ENCODE measurements around the gene TP53TG3B.
"Not testable (repeated sequence)": the region's sequence is repeated elsewhere in the genome, so short reads cannot be mapped to it uniquely, and the experiment has no call there.

TP53TG3B gene, protein sequence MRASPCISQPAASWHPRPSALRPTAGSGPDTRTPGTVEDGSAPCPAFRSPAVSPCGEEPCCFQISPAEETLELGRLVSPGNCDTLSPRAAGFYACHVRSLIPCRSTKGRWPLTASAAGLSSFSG
- total RNA-seq: 0 reads per million in 4 donors

DNA sequence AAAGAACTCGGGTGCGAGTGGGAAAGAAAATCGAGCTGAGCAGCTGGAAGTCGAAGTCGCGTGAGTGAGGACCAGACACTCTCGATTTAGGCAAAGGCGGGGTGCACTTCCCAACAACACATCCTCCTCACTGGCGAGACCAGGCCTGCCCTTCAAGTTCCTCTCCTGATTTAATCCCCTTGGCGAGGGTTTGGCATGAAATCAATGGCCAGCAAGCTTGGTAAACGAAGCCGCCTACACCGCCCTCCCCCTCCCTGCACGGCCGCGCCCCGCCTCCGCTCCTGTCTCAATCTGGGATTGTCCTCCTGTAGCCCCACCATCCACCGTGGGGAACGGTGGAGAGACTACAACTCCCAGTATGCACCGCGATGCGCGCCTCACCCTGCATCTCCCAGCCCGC is at the start of gene TP53TG3B:
Gene TP53TG3B (plus strand): TSS at position 301 of the 400 bp plus-strand sequence. CDS start 68 bp downstream, at position 369.
- not testable (repeated sequence) for DNase-seq

DNA sequence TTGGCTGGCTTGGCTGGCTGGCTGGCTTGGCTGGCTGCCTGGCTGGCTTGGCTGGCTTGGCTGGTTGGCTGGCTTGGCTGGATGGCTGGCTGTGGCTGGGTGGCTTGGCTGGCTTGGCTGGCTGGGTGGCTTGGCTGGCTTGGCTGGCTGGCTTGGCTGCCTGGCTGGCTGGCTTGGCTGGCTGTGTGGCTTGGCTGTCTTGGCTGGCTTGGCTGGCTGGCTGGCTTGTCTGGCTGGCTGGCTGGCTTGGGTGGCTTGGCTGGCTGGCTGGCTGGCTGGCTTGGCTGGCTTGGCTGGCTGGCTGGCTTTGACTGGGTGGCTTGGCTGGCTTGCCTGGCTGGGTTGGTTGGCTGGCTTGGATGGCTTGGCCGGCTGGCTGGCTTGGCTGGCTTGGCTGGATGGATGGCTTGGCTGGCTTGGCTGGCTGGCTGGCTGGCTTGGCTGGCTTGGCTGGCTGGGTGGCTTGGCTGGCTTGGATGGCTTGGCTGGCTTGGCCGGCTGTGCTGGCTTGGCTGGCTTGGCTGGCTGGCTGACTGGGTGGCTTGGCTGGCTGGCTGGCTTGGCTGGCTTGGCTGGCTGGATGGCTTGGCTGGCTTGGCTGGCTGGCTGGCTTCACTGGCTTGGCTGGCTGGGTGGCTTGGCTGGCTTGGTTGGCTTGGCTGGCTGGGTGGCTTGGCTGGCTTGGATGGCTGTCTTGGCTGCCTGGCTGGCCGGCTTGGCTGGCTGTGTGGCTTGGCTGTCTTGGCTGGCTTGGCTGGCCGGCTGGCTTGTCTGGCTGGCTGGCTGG is 24.2 kb upstream of the TP53TG3B start:
- DNase-seq: peak in 4 of 5 donors; percentile 36 to 70 (median 44)

DNA sequence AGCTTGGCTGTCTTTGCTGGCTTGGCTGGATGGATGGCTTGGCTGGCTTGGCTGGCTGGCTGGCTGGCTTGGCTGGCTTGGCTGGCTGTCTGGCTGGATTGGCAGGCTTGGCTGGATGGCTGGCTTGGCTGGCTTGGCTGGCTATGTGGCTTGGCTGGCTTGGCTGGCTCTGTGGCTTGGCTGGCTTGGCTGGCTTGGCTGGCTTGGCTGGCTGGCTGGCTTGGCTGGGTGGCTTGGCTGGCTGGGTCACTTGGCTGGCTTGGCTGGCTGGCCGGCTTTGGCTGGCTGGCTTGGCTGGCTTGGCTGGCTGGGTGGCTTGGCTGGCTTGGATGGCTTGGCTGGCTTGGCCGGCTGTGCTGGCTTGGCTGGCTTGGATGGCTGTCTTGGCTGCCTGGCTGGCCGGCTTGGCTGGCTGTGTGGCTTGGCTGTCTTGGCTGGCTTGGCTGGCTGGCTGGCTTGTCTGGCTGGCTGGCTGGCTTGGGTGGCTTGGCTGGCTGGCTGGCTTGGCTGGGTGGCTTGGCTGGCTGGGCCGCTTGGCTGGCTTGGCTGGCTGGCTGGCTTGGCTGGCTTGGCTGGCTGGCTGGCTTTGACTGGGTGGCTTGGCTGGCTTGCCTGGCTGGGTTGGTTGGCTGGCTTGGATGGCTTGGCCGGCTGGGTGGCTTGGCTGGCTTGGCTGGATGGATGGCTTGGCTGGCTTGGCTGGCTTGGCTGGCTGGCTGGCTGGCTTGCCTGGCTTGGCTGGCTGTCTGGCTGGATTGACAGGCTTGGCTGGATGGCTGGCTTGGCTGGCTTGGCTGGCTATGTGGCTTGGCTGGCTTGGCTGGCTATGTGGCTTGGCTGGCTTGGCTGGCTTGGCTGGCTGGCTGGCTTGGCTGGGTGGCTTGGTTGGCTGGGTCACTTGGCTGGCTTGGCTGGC is 22.8 kb upstream of the TP53TG3B start:
- peak in 4 of 5 donors; percentile 23 to 68 (median 44) for DNase-seq

DNA sequence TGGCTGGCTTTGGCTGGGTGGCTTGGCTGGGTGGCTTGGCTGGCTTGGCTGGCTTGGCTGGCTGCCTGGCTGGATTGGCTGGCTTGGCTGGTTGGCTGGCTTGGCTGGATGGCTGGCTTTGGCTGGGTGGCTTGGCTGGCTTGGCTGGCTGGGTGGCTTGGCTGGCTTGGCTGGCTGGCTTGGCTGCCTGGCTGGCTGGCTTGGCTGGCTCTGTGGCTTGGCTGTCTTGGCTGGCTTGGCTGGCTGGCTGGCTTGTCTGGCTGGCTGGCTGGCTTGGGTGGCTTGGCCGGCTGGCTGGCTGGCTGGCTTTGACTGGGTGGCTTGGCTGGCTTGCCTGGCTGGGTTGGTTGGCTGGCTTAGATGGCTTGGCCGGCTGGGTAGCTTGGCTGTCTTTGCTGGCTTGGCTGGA is 22.1 kb upstream of the TP53TG3B start:
- peak in 4 of 5 donors; percentile 6 to 34 (median 22) for DNase-seq

DNA sequence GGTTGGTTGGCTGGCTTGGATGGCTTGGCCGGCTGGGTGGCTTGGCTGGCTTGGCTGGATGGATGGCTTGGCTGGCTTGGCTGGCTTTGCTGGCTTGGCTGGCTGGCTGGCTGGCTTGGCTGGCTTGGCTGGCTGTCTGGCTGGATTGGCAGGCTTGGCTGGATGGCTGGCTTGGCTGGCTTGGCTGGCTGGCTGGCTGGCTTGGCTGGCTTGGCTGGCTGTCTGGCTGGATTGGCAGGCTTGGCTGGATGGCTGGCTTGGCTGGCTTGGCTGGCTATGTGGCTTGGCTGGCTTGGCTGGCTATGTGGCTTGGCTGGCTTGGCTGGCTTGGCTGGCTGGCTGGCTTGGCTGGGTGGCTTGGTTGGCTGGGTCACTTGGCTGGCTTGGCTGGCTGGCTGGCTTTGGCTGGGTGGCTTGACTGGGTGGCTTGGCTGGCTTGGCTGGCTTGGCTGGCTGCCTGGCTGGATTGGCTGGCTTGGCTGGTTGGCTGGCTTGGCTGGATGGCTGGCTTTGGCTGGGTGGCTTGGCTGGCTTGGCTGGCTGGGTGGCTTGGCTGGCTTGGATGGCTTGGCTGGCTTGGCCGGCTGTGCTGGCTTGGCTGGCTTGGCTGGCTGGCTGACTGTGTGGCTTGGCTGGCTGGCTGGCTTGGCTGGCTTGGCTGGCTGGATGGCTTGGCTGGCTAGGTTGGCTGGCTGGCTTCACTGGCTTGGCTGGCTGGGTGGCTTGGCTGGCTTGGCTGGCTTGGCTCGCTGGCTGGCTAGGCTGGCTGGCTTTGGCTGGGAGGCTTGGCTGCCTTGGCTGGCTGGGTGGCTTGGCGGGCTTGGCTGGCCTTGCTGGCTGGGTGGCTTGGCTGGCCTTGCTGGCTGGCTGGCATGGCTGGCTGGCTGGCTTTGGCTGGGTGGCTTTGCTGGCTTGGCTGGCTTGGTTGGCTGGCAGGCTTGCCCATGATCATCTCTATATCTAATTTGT is 21.3 kb upstream of the TP53TG3B start:
- DNase-seq: peak; percentile 5 to 68 (median 49)

All from T-helper 1 cell (primary cell).